ENCODE measurements around the gene CNIH3.

The CNIH3 gene

GRCh38 chr1:224651188-224651587, 35.1 kb downstream of the CNIH3 start:
- Histone ChIP-seq H3K27ac (ENCODE audit: insufficient read depth in 1 of 2, low read depth in 1 of 2, low read length in 2 of 2, poor library complexity in 1 of 2, severe bottlenecking in 2 of 2) (no peak overlapping the region), H3K4me3 (ENCODE audit: control insufficient read depth in 1 of 7, extremely low read depth in 1 of 7, insufficient read depth in 4 of 7, low read depth in 2 of 7, low read length in 6 of 7) (no peak overlapping the region), H3K27me3 (replicated peaks in 2 of 5; ENCODE audit: control insufficient read depth in 4 of 5, insufficient read depth in 5 of 5, low read length in 4 of 5) (no peaks in the 10 kb centered on the region), H3K9me3 (ENCODE audit: control extremely low read depth in 1 of 5, control insufficient read depth in 4 of 5, insufficient read depth in 2 of 5, low read depth in 1 of 5, low read length in 4 of 5) (no peaks in the 10 kb centered on the region), H3K4me1 (ENCODE audit: control extremely low read depth in 1 of 4, control insufficient read depth in 4 of 4, insufficient read depth in 4 of 4, low read length in 3 of 4) (no peaks in the 10 kb centered on the region), H3K36me3 (ENCODE audit: control insufficient read depth in 4 of 4, insufficient read depth in 4 of 4, low read length in 3 of 4) (no peaks in the 10 kb centered on the region)
- ChIA-PET CTCF (no interaction called here), POLR2A (no interaction called here)
- DNase-seq, result no peak
- WGBS (ENCODE audit: insufficient coverage), result 93% methylated on average over 4 of the region's 7 CpGs

- 97% methylated on average over 7 of the region's 10 CpGs for WGBS (ENCODE audit: insufficient coverage)
- Histone ChIP-seq H3K4me1 (ENCODE audit: control extremely low read depth in 1 of 4, control insufficient read depth in 4 of 4, insufficient read depth in 4 of 4, low read length in 3 of 4) (no peaks in the 10 kb centered on the region), H3K27ac (ENCODE audit: insufficient read depth in 1 of 2, low read depth in 1 of 2, low read length in 2 of 2, poor library complexity in 1 of 2, severe bottlenecking in 2 of 2) (no peak overlapping the region), H3K36me3 (ENCODE audit: control insufficient read depth in 4 of 4, insufficient read depth in 4 of 4, low read length in 3 of 4) (no peaks in the 10 kb centered on the region), H3K9me3 (ENCODE audit: control extremely low read depth in 1 of 5, control insufficient read depth in 4 of 5, insufficient read depth in 2 of 5, low read depth in 1 of 5, low read length in 4 of 5) (no peaks in the 10 kb centered on the region), H3K27me3 (replicated peaks in 2 of 5; ENCODE audit: control insufficient read depth in 4 of 5, insufficient read depth in 5 of 5, low read length in 4 of 5) (peaks cover 0 to 3% (median 0%) of the 10 kb centered on the region in 5 experiments), H3K4me3 (ENCODE audit: control insufficient read depth in 1 of 7, extremely low read depth in 1 of 7, insufficient read depth in 4 of 7, low read depth in 2 of 7, low read length in 6 of 7) (no peak overlapping the region)
- CTCF ChIA-PET, result no interaction called here
- POLR2A ChIA-PET, result no interaction called here
- DNase-seq, result no peak
Observed at GRCh38 chr1:224656392-224656791, 40.3 kb downstream of the CNIH3 start.

- Histone ChIP-seq H3K4me3 (ENCODE audit: control insufficient read depth in 1 of 7, extremely low read depth in 1 of 7, insufficient read depth in 4 of 7, low read depth in 2 of 7, low read length in 6 of 7) (no peak overlapping the region), H3K4me1 (ENCODE audit: control extremely low read depth in 1 of 4, control insufficient read depth in 4 of 4, insufficient read depth in 4 of 4, low read length in 3 of 4) (no peaks in the 10 kb centered on the region), H3K9me3 (ENCODE audit: control extremely low read depth in 1 of 5, control insufficient read depth in 4 of 5, insufficient read depth in 2 of 5, low read depth in 1 of 5, low read length in 4 of 5) (no peaks in the 10 kb centered on the region), H3K27me3 (replicated peaks in 2 of 5; ENCODE audit: control insufficient read depth in 4 of 5, insufficient read depth in 5 of 5, low read length in 4 of 5) (peaks cover 0 to 7% (median 0%) of the 10 kb centered on the region in 5 experiments), H3K36me3 (ENCODE audit: control insufficient read depth in 4 of 4, insufficient read depth in 4 of 4, low read length in 3 of 4) (no peaks in the 10 kb centered on the region), H3K27ac (ENCODE audit: insufficient read depth in 1 of 2, low read depth in 1 of 2, low read length in 2 of 2, poor library complexity in 1 of 2, severe bottlenecking in 2 of 2) (no peak overlapping the region)
- DNase-seq, result no peak
- CTCF ChIA-PET, result no interaction called here
- WGBS (ENCODE audit: insufficient coverage), result 67% methylated on average over 3 of the region's 5 CpGs
- POLR2A ChIA-PET, result no interaction called here
Observed at GRCh38 chr1:224660074-224660473, 44.0 kb downstream of the CNIH3 start.

- ChIA-PET POLR2A (no interaction called here), CTCF (no interaction called here)
- Histone ChIP-seq H3K4me3 (ENCODE audit: control insufficient read depth in 1 of 7, extremely low read depth in 1 of 7, insufficient read depth in 4 of 7, low read depth in 2 of 7, low read length in 6 of 7) (no peak overlapping the region), H3K27me3 (replicated peaks in 2 of 5; ENCODE audit: control insufficient read depth in 4 of 5, insufficient read depth in 5 of 5, low read length in 4 of 5) (peaks cover 0 to 7% (median 0%) of the 10 kb centered on the region in 5 experiments), H3K9me3 (ENCODE audit: control extremely low read depth in 1 of 5, control insufficient read depth in 4 of 5, insufficient read depth in 2 of 5, low read depth in 1 of 5, low read length in 4 of 5) (no peaks in the 10 kb centered on the region), H3K27ac (ENCODE audit: insufficient read depth in 1 of 2, low read depth in 1 of 2, low read length in 2 of 2, poor library complexity in 1 of 2, severe bottlenecking in 2 of 2) (no peak overlapping the region), H3K36me3 (ENCODE audit: control insufficient read depth in 4 of 4, insufficient read depth in 4 of 4, low read length in 3 of 4) (no peaks in the 10 kb centered on the region), H3K4me1 (ENCODE audit: control extremely low read depth in 1 of 4, control insufficient read depth in 4 of 4, insufficient read depth in 4 of 4, low read length in 3 of 4) (no peaks in the 10 kb centered on the region)
- DNase-seq, result no peak
- 83% methylated on average over 2 of the region's 3 CpGs for WGBS (ENCODE audit: insufficient coverage)
Observed at GRCh38 chr1:224662870-224663269, 46.8 kb downstream of the CNIH3 start.

- no peaks in the 10 kb centered on the region for H3K36me3 ChIP-seq (ENCODE audit: control insufficient read depth in 4 of 4, insufficient read depth in 4 of 4, low read length in 3 of 4)
- no peak for DNase-seq
- H3K27ac ChIP-seq (ENCODE audit: insufficient read depth in 1 of 2, low read depth in 1 of 2, low read length in 2 of 2, poor library complexity in 1 of 2, severe bottlenecking in 2 of 2), result no peak overlapping the region
- H3K4me3 ChIP-seq (ENCODE audit: control insufficient read depth in 1 of 7, extremely low read depth in 1 of 7, insufficient read depth in 4 of 7, low read depth in 2 of 7, low read length in 6 of 7), result no peak overlapping the region
- H3K4me1 ChIP-seq (ENCODE audit: control extremely low read depth in 1 of 4, control insufficient read depth in 4 of 4, insufficient read depth in 4 of 4, low read length in 3 of 4), result no peaks in the 10 kb centered on the region
- ChIA-PET POLR2A (no interaction called here), CTCF (no interaction called here)
- peaks cover 0 to 2% (median 0%) of the 10 kb centered on the region in 5 experiments for H3K9me3 ChIP-seq (ENCODE audit: control extremely low read depth in 1 of 5, control insufficient read depth in 4 of 5, insufficient read depth in 2 of 5, low read depth in 1 of 5, low read length in 4 of 5)
- WGBS (ENCODE audit: insufficient coverage), result 90% methylated on average over 2 of the region's 3 CpGs
- peaks cover 0 to 10% (median 0%) of the 10 kb centered on the region in 5 experiments for H3K27me3 ChIP-seq (replicated peaks in 2 of 5; ENCODE audit: control insufficient read depth in 4 of 5, insufficient read depth in 5 of 5, low read length in 4 of 5)
Observed at GRCh38 chr1:224665016-224665415, 48.9 kb downstream of the CNIH3 start.

GRCh38 chr1:224666078-224666477, 50.0 kb downstream of the CNIH3 start:
- POLR2A ChIA-PET, result no interaction called here
- H3K36me3 ChIP-seq (ENCODE audit: control insufficient read depth in 4 of 4, insufficient read depth in 4 of 4, low read length in 3 of 4), result no peaks in the 10 kb centered on the region
- H3K27ac ChIP-seq (ENCODE audit: insufficient read depth in 1 of 2, low read depth in 1 of 2, low read length in 2 of 2, poor library complexity in 1 of 2, severe bottlenecking in 2 of 2), result no peak overlapping the region
- no peak overlapping the region for H3K4me3 ChIP-seq (ENCODE audit: control insufficient read depth in 1 of 7, extremely low read depth in 1 of 7, insufficient read depth in 4 of 7, low read depth in 2 of 7, low read length in 6 of 7)
- H3K9me3 ChIP-seq (ENCODE audit: control extremely low read depth in 1 of 5, control insufficient read depth in 4 of 5, insufficient read depth in 2 of 5, low read depth in 1 of 5, low read length in 4 of 5), result peaks cover 0 to 2% (median 0%) of the 10 kb centered on the region in 5 experiments
- DNase-seq, result no peak
- peaks cover 0 to 8% (median 0%) of the 10 kb centered on the region in 5 experiments for H3K27me3 ChIP-seq (replicated peaks in 2 of 5; ENCODE audit: control insufficient read depth in 4 of 5, insufficient read depth in 5 of 5, low read length in 4 of 5)
- CTCF ChIA-PET, result no interaction called here
- no peaks in the 10 kb centered on the region for H3K4me1 ChIP-seq (ENCODE audit: control extremely low read depth in 1 of 4, control insufficient read depth in 4 of 4, insufficient read depth in 4 of 4, low read length in 3 of 4)

- WGBS (ENCODE audit: insufficient coverage), result 100% methylated on average over 2 of the region's 2 CpGs
- H3K27ac ChIP-seq (ENCODE audit: insufficient read depth in 1 of 2, low read depth in 1 of 2, low read length in 2 of 2, poor library complexity in 1 of 2, severe bottlenecking in 2 of 2), result no peak overlapping the region
- H3K4me1 ChIP-seq (ENCODE audit: control extremely low read depth in 1 of 4, control insufficient read depth in 4 of 4, insufficient read depth in 4 of 4, low read length in 3 of 4), result peaks cover 0 to 5% (median 0%) of the 10 kb centered on the region in 4 experiments
- peaks cover 0 to 5% (median 0%) of the 10 kb centered on the region in 5 experiments for H3K27me3 ChIP-seq (replicated peaks in 2 of 5; ENCODE audit: control insufficient read depth in 4 of 5, insufficient read depth in 5 of 5, low read length in 4 of 5)
- DNase-seq, result no peak
- peaks cover 0 to 2% (median 0%) of the 10 kb centered on the region in 5 experiments for H3K9me3 ChIP-seq (ENCODE audit: control extremely low read depth in 1 of 5, control insufficient read depth in 4 of 5, insufficient read depth in 2 of 5, low read depth in 1 of 5, low read length in 4 of 5)
- POLR2A ChIA-PET, result no interaction called here
- H3K36me3 ChIP-seq (ENCODE audit: control insufficient read depth in 4 of 4, insufficient read depth in 4 of 4, low read length in 3 of 4), result no peaks in the 10 kb centered on the region
- H3K4me3 ChIP-seq (ENCODE audit: control insufficient read depth in 1 of 7, extremely low read depth in 1 of 7, insufficient read depth in 4 of 7, low read depth in 2 of 7, low read length in 6 of 7), result no peak overlapping the region
- CTCF ChIA-PET, result no interaction called here
Observed at GRCh38 chr1:224666913-224667312, 50.8 kb downstream of the CNIH3 start.

Measured in common myeloid progenitor, CD34-positive (primary cell).